ENCODE results near the gene SETBP1. TPM values are rescaled to one million over a fixed set of nuclear protein-coding genes. Genes with fewer than 3 reads are reported as not detected.
"Not testable (repeated sequence)": the region's sequence is repeated elsewhere in the genome, so short reads cannot be mapped to it uniquely, and the experiment has no call there.

Gene SETBP1
- total RNA-seq, 1 experiment from 2014 or later = 9.6 TPM

DNA sequence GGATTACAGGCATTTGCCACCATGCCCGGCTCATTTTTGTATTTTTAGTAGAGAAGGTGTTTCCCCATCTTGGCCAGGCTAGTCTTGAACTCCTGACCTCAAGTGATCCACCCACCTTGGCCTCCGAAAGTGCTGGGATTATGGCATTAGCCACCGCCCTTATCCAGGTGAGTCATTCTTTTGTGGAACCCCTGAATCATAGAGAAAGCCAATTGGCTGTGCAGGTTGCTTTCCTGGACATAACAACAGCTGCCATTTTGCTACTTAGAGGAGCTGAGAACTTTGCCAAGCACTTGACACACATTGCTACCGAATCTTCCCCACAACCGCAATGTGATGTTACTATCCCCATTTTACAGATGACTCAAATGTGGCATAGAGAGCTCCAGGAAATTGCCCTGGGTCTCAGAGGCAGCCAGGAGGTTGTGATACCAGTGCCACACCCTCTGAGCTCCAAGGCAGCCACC is 36.0 kb downstream of the SETBP1 start:
- Mint-ChIP-seq H3K27ac (no peak overlapping the region), H3K9me3 (peaks cover 2% of the 10 kb centered on the region; the same call in 1 of the 2 replicates), H3K4me3 (no peak overlapping the region), H3K4me1 (peaks cover 35% of the 10 kb centered on the region), H3K36me3 (peaks cover 11% of the 10 kb centered on the region), H3K27me3 (ENCODE audit: low read depth) (no peaks in the 10 kb centered on the region)
- ATAC-seq (no peak), DNase-seq (ENCODE audit: low spot score) (no peak)
- ChIA-PET CTCF (no interaction called here), POLR2A (no interaction called here)
- TF ChIP-seq JUN (CRISPR knock-in tag; IDR thresholded peaks at IDR 0.05) = no peak
- TF ChIP-seq, protein P1, sequence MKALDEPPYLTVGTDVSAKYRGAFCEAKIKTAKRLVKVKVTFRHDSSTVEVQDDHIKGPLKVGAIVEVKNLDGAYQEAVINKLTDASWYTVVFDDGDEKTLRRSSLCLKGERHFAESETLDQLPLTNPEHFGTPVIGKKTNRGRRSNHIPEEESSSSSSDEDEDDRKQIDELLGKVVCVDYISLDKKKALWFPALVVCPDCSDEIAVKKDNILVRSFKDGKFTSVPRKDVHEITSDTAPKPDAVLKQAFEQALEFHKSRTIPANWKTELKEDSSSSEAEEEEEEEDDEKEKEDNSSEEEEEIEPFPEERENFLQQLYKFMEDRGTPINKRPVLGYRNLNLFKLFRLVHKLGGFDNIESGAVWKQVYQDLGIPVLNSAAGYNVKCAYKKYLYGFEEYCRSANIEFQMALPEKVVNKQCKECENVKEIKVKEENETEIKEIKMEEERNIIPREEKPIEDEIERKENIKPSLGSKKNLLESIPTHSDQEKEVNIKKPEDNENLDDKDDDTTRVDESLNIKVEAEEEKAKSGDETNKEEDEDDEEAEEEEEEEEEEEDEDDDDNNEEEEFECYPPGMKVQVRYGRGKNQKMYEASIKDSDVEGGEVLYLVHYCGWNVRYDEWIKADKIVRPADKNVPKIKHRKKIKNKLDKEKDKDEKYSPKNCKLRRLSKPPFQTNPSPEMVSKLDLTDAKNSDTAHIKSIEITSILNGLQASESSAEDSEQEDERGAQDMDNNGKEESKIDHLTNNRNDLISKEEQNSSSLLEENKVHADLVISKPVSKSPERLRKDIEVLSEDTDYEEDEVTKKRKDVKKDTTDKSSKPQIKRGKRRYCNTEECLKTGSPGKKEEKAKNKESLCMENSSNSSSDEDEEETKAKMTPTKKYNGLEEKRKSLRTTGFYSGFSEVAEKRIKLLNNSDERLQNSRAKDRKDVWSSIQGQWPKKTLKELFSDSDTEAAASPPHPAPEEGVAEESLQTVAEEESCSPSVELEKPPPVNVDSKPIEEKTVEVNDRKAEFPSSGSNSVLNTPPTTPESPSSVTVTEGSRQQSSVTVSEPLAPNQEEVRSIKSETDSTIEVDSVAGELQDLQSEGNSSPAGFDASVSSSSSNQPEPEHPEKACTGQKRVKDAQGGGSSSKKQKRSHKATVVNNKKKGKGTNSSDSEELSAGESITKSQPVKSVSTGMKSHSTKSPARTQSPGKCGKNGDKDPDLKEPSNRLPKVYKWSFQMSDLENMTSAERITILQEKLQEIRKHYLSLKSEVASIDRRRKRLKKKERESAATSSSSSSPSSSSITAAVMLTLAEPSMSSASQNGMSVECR (CRISPR knock-in tag; IDR thresholded peaks at IDR 0.05; ENCODE audit: borderline replicate concordance) = no peak
- TF ChIP-seq NR1H2 (CRISPR knock-in tag; IDR thresholded peaks at IDR 0.05) = no peak

GRCh38 chr18:44719519-44720060 is 38.9 kb downstream of the SETBP1 start:
- H3K4me1 Mint-ChIP-seq = peaks cover 38% of the 10 kb centered on the region
- DNase-seq (ENCODE audit: low spot score) (no peak), ATAC-seq (no peak)
- H3K4me3 Mint-ChIP-seq = no peak overlapping the region
- H3K27ac Mint-ChIP-seq = no peak overlapping the region
- H3K9me3 Mint-ChIP-seq = no peaks in the 10 kb centered on the region; the same call in 1 of the 2 replicates
- CTCF ChIA-PET = no interaction called here
- TF ChIP-seq PREB (CRISPR knock-in tag; IDR thresholded peaks at IDR 0.05; ENCODE audit: borderline replicate concordance) (no peak), ZNF416 (CRISPR knock-in tag; IDR thresholded peaks at IDR 0.05) (no peak), IRF2 (CRISPR knock-in tag; IDR thresholded peaks at IDR 0.05; ENCODE audit: borderline replicate concordance, low read depth) (no peak), PRRX2 (CRISPR knock-in tag; IDR thresholded peaks at IDR 0.05) (no peak), NFATC4 (CRISPR knock-in tag; IDR thresholded peaks at IDR 0.05) (no peak), ERG (CRISPR knock-in tag; IDR thresholded peaks at IDR 0.05) (no peak), ZNF219 (CRISPR knock-in tag; IDR thresholded peaks at IDR 0.05; ENCODE audit: borderline replicate concordance) (no peak), TEAD4 (CRISPR knock-in tag; IDR thresholded peaks at IDR 0.05) (no peak), ZNF232 (CRISPR knock-in tag; IDR thresholded peaks at IDR 0.05) (no peak), CREB1 (CRISPR knock-in tag; IDR thresholded peaks at IDR 0.05) (no peak), STAT6 (CRISPR knock-in tag; conservative IDR thresholded peaks at IDR 0.05; ENCODE audit: low read depth) (no peak), ZMAT4 (CRISPR knock-in tag; IDR thresholded peaks at IDR 0.05) (no peak), NFE2L1 (CRISPR knock-in tag; IDR thresholded peaks at IDR 0.05) (no peak), IRF1 (CRISPR knock-in tag; IDR thresholded peaks at IDR 0.05) (no peak)
- no peaks in the 10 kb centered on the region for H3K36me3 Mint-ChIP-seq
- H3K27me3 Mint-ChIP-seq (ENCODE audit: low read depth) = no peaks in the 10 kb centered on the region
- POLR2A ChIA-PET = no interaction called here

GRCh38 chr18:44721748-44722147 is 41.1 kb downstream of the SETBP1 start:
- H3K4me3 Mint-ChIP-seq; H3K36me3 Mint-ChIP-seq; H3K27me3 Mint-ChIP-seq (ENCODE audit: low read depth); ATAC-seq; POLR2A ChIA-PET; CTCF ChIA-PET; H3K9me3 Mint-ChIP-seq; H3K27ac Mint-ChIP-seq; DNase-seq (ENCODE audit: low spot score): not testable (repeated sequence)
- peaks cover 25% of the 10 kb centered on the region for H3K4me1 Mint-ChIP-seq
